NCI-H1436 treated with DMSO at 0.1 percent for 48 hours (cell line): ENCODE data around the gene INPP4B.

Source experiments
- DNase-seq: peaks from one replicate; lab custom pipeline; 2025; lab: John Stamatoyannopoulos, UW

Gene INPP4B

DNA sequence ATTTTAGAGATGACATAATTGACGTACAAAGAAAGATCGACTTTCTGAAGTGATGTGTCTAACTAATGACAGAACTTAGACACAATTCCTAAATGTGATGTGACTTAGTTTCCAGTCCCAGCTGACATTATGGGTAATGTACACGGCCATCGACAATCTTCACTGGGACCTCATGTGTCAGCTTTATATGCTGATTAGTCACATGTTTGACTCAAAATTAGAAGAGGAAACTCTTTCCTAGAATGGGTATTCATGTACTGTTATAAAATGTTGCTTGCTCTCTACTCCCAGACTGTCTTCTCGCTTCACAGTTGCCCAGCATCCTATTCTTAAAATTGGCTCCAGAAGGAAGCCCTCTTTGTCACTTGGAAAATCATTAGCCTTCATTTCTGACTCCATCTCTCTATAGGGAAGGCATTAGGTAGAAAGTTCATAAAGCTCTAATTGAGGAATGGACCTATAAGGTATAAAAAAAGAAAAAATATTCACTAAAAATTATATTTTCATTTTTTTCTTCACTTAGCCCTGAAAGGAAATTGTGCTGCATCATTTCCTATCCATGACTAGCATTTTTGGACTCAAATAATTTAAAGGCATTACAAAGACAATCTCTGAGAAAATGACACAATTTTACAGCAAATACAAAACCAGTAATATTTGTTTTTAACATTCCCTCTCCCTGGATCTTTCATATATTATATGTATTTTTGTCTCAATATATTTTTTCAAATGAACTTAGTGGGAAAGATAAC, 554.6 kb downstream of the INPP4B start:
- no peak for DNase-seq

DNA sequence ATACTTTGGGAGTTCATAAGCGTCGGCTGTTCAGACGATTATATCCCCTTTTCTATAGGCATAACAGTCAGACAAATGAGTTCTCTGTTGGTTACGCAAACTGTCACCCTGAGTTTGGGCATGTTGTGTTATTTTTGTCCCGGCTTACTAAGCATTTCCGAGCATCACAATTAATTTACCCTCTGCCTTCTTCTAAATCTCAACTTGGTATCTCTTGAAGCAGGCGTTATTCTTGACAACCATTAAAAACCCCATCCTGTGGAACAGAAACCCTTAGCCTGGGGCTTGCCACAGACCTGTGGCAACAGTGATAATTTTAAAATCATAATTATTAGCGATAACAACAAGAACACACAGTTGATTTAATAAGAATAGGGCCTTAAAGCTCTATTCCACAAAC, 558.7 kb downstream of the INPP4B start:
- DNase-seq, result no peak

DNA sequence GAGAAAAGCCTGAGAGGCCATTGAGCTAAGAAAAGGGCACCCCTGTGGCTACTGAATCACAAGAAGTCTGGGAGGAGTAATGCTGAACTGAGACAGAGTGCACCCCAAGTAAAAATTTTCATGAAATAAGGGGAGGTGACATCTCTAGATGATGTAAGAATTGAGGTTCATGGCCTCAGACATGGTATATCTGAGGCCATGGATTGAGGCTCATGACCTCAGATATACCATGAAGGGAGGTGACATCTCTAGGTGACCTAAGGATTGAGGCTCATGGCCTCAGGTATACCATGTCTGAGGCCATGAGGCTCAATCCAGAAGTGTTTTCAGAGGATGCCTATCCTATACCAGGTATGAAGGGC, 560.9 kb downstream of the INPP4B start:
- no peak for DNase-seq

DNA sequence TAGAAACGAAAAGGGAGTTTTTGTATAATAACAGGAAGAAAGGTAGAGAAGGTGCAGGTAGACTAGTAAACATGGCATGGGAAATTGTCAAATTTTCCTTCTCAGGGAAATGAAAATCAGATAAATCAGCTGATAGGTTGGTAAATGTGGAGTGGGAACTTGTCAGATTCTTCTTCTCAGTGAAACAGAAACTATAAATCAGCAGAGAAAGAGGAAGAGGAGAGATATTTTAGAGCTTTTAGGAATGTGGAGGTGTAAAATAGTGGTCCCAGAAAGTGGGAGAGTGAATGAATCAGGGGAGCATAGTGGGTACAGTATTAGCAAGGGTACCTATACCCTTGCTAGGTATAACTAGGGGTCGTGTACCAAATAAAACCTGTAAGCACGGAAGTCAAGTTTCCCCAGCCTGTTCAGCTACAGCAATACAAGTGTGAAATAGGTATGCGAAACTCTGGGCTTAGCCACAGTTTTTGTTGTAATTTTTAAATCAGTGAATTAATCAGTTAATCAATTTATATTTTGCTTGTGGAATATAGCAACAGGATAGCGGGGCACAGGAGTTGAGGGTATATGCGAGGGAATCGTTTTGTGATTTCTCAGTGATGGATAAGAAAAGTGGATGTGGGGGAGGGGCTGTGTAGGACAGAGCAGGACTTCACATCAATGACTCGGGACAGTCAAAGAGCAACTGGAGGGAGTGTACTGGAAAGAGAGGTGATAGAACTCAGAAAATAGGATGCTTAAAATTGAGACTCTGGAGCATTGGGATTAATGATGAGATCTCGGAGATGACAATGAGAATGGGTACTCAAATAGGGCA, 561.5 kb downstream of the INPP4B start:
- no peak for DNase-seq

DNA sequence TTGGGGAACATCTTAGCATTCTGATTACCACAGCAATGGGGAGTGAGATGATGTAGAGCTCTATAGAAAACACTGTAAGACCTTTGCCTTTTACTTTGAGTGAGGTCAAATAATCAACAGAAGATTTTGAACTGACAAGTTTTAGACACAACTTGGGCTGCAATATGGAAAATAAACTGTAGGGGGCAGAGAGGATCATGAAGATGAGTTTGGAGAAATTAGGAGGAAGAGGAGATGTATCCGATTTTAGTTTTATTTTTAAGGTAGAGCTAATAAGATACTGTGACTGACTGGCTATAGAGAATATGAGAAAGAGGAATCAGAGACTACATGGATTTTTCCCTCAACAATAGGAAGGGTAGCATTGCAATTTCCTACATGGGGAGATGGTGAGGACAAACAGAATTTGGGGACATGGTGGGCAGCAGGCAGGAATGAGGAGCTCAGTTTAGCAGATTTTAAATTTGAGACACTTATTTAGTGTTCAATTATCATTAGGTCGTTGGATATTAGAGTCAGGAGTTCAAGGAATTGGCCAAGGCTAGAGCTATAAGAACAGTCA, 563.1 kb downstream of the INPP4B start:
- no peak for DNase-seq

DNA sequence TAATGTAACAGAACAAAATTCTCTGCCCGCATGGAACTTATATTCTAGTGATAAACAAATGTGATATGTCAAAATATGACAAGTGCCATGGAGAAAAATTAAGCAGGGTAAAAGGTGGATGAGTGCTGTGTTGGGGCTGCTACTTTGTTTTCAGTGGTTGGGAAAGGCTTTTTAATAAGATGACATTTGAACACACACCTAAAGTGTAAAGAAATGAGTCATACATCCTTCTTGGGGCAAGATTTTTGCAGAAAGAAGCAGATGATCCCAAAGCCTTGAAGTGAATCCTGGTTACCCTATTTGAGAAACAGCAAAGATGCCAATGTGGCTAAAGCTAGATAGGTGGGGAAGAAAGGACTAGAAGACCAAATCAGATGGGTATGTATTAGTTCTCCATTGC, 564.1 kb downstream of the INPP4B start:
- DNase-seq, result no peak

DNA sequence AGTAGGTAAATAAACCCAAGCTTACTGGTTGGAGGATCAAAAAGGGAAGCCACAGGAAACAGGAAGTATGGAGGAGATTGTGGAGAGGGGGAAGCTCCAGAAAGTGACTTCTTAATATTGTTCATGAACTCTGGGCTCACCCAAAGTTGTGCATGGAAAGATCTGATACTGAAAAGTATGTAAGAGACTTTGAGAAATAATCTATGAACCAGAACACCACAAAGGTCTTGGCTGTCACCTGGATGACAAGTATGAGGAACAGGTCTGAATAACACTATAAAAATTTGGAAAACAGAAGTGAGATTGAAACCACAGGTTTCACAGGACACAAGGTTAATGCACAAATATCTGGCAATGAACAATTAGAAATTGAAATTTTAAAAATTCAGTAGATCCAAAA, 567.4 kb downstream of the INPP4B start:
- no peak for DNase-seq

DNA sequence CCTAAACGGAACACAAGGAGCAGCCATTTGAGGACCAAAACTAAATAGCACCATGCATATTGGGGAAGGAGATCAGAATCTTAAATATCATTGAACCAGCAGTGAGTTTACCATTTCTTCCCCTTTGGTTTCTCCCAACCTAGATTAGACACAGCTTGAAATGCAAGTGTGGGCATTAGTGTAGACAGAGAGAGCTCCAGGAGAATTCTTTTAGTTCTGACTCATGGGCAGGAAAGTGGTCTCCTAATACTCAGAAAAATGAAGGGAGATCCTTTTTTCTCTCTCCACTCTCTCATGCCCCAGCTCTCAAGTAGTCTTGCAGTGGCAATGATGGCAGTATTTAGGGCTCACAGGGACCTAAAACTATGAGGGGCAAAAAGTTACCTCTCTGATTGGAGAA, 567.9 kb downstream of the INPP4B start:
- no peak for DNase-seq

DNA sequence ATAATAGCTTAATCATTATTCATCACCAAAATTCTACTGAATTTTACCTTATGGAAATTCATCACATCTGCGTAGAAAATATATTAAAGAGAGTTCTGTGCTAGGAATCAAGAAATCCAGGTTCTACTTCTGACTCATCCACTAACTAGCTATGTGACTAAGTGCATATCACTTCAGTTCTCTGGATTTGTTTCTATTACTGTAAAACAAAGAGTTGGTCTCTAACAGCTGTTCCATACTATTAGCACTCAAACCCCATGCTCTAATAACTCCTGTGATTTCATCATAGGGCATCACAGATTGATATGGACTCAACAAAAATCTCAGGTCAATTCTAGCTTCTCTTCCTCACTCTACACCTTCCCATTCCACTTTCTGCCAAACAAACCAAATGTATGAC, 572.0 kb downstream of the INPP4B start:
- no peak for DNase-seq

DNA sequence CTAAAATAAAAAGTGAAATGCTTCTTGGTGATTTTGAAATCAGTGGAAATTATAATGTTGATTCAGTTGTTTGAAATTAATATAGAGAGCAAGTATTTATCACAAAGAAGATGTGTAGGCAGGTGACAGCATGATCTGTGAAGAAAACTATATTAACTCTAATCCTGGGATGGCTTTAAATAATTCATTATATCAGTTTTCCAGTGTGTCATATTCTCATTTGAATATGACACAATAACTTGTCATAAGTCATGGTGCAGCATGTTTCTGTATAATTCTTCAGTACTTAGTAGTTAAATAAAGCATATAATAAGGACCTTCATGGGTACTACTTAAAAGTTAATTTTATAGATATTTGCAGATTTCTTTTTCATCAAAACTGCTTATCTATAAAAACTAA, 573.6 kb downstream of the INPP4B start:
- DNase-seq, result no peak

DNA sequence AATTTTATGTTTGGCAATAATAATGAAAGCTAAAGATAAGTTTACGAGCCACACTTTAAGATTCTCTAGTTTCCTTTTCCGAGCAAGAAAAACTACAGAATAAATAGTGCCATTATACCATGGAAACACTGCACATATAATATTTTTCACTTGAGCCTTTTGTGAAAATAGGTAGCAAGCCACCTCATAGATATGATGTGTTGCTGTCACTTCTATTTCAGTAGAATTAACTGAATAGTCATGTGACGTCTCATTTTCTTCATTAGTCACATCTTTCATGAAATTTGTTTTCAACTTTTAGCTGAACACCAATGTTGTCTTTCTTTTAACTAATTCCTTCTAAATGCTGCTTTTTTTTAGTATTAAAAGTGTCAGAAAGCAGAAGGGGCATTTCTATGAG, 574.3 kb downstream of the INPP4B start:
- DNase-seq, result no peak

DNA sequence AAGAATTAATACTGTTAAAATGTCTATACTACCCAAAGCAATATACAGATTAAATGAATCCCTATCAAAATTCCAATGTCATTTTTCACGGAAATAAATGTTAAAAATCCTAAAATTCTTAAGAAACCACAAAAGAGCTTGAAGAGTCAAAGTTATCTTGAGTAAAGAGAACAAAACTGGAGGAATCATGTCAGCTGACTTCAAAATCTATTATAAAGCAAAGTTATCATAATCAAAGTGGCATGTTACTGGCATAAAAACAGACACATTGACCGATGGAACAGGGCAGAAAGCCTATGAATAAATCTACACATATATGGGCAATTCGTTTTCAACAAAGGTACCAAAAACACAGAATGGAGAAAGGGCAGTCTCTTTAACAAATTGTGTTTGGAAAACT, 579.0 kb downstream of the INPP4B start:
- DNase-seq, result no peak

DNA sequence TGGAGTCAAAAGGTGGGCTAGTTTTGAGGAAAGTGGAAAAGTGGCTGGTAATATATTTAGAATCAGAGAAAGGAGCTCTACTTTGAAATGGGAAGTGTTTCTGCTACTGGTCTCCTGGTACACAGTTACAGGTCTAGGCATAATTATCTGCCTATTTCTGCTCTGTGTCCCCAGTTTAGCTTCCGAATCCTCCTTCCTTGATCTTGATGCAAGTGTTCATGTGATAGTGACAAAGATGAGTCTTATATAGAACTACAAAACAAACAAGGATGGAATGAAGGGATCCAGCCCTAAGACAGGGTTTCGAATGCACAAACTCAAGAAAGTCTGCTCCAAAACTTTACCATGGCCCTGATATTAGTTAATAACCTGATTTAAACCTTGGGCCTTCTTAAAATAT, 580.2 kb downstream of the INPP4B start:
- DNase-seq, result no peak

DNA sequence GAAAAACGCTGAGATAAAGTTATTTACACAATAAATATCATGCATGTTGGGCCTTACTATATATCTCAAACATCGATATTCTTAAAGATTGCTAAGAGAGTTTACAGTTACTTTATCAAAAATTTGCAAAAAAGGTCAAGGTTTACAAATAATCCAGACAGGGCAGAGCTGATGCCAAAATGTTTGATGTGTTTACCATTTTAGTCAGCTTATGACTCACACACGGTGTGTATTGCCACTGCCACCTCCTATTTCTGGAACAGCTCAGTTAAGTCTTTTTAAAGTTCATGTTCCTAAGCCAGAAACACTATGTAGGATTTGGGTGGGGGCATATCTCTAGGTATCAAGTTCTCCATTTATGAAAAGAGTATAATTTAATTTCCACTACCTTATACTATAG, 580.6 kb downstream of the INPP4B start:
- no peak for DNase-seq

DNA sequence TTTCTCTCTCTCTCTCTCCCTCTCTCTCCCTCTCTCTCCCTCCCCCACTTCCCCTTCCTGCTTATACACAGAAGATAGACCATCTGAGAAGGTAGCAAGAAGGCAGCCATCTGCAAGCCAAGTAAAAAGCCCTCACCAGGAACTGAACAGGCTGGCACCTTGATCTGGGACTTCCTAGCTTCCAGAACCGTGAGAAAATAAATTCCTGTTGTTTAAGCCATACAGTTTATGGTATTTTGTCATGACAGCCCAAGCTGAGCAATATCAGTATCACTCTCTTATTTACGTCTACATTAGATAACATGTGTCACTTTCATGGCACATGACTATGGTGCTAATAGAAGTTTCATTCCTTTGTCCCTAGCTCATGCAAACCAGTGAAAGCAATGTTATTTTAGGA, 581.1 kb downstream of the INPP4B start:
- no peak for DNase-seq

DNA sequence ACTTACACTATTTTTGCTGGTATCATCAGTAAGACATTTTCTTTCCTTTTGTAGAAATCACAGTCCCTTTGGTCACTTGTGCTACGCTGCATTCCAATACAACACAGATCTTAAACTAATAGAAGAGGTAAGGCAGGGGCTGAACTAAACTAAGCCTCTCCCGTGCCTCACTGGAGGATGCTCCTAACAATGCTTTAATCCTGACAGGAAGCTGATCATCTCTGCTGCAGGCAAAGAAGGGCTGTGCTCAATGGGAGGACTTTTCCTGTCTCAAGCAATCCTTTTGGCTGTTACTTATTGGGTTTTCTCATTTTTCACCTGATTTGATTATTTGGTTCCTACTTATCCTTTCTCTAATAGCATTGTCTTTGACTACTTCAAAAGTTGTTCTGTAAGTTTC, 583.1 kb downstream of the INPP4B start:
- no peak for DNase-seq

DNA sequence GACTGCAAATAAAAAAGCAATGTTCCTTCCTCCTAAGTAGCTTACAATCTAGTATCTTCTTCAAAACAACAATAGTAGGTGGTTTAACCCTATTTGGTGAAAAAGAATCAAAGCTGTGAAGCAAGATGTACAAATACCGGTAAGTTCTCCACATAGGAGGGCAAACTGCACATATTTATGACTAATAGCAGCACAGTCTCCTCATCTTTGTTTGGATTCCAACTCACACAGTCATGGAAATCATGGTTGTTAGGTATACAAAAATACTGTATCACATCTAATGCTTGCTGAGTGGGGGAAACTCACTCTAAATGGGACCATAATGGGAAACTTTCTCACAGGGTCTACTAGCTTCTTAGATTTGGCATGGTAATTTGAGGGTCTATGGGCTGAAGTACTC, 597.2 kb downstream of the INPP4B start:
- DNase-seq, result no peak

DNA sequence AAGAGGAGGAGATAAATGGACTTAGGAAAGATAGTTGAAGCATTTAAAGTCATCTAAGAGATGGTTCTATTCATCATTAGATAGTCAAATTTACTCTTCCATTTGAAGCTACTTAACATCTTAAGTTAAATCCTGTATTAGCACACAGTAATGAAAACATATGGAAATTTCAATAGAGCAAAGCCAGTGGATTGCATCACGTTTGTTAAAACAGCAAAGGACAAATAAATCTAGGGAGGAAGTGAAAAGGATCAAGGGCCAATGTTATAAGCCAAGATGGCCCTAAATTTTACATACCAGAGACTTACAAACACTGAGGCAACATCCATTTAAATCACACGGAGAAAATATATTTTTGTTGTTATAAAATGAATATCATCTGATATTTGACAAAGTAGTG, 602.8 kb downstream of the INPP4B start:
- no peak for DNase-seq

DNA sequence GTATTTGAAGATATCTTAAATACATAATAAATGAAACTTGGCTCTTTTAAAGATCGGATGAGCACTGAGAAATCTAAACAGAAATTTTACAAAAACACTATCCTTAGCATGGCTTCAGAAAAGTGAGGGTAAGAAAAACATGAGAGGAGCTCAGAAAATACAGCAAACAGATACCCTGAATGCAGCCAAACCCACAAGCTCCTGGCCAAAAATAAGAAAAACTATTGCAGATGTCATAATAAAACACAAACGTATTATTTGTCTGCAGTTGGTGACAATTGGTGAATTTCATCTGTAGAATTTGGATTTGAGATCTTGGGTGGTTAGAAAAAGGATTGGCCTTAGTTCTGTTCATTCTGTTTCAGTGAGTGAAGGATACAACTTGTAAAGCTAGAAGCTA, 603.9 kb downstream of the INPP4B start:
- DNase-seq, result no peak

DNA sequence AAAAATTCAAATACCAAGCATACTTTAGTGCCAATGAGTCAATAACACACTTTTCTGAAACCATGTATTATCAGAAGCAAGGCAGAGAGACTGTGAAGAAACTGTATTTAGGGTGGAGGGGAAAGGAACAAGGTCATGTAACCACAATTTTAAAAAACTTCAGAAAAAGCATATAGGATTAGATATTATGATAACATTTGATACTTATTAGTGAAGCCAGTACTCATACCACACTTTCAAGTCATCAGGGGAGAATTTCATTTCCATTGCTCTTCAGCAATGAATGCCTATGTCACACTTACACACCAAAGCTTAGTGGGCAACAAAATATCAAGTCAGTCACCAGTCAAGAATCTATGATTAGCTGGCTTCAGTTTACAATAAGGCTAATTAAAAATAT, 607.5 kb downstream of the INPP4B start:
- DNase-seq, result no peak

DNA sequence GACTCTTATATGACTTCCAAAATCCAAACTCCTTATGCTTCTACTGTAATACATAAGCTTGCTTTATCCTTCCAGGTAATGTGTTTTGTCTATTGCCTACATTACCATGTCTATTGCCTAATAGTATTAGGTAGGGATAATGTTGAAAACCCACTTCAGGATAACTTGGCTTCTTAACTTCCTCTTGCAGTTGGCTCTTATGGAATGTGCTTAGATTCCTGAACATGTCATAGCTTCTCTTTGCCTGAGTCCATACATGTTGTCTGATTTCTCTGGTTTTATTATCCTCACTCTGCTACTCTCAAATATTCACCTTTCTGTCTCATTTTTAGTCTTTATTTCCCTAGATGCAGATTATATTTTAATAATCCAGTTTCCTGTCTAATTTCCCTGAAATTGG, 609.8 kb downstream of the INPP4B start:
- DNase-seq, result no peak

DNA sequence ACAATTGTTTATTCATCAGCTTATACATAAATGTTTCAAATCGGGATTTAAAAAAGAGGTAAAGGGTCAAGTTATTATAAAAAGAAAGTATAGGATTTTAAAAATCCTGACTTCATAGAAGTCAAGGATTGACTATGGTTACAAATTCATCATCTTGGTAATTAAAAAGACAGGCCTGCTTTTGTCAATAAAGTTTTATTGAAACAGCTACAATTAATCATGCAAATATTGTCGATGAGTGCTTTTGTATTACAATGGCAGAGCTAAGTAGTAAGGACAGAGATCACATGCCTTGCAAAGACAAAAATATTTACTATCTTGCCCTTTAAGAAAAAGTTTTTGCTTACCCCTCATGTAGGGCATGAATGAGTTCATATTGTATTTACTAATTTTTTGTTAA, 614.3 kb downstream of the INPP4B start:
- DNase-seq, result no peak

DNA sequence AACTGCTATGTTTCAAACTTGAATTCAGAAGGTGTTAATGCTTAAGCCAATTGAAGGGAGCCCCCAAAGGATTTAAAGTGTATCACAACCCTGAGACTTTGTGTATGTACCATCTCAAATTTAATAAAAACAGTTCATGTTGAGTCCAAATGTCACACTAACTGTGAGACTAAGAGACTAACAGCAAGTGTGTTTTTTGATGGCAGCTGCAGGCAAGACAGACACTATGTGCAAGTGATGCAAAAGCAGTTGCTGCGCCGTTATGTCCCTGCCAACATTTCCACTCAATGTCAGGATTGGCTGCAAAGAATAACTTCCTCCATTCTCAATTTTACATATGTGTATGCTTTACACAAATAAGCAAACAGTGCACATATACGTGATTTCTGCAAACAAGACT, 615.1 kb downstream of the INPP4B start:
- no peak for DNase-seq

DNA sequence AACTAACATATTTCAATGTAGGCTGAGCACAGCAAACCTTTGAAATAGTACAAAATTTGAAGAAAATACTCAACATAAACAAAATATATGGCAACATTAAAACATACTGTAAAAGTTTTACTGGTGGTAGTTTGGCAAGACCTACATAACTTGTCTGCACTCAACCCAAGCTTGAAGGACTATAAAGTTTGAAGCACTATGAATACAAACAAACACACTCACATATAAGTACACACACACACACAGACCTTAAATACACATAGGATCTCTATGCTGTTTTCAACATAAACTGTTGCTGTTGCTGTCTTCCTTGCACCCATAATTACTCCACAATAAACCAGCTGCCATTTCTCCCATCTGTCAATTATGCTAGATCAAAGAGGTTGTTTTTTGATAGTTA, 620.1 kb downstream of the INPP4B start:
- DNase-seq, result no peak
